DLD1 (cell line): ENCODE measurements around the gene SPAG5.

ENCODE experiments used
- in situ Hi-C: cut with HindIII; loops from 2 replicates; pipeline ENCODE4 v1.10.0; 2017; ENCODE audit warnings: low sequenced_read_pairs

Gene SPAG5

DNA sequence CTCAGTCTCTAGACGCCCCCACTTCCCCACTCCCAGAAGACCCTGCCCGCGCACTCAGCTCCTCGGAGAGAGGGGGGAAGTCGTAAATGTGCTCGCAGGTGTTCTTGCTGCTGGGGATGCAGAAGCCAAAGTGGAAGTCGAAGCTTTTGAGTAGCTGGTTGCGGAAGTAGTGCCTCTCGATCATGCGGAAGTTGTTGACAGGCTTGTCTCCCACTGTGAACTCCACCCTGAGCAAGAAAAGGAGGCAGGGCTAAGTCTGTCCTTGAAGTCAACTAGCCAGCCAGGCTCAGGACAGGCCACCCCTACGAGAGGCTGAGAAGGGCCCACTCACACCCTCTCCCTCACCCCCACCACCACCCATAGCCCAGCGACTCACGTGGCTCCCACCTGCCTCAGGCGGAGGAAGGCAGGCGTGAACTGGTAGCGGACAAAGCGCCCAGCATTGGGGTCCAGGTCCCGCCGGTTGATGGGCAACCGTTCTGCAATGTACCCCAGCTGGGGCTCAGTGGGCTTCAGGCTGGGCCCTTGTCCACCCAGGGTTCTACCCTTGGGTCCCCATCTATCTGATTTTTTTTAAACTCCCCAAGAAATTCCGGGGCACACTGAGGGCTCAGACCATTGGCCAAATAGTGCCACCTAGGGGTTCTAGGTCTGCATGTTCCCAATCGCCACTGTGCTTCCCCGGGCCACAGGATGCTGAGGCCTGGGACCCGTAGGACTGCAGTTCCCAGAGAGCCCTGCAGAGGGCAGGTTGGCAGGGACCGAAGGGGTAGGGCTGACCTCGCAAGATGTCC lies 51.0 kb downstream of the SPAG5 start:
- in situ Hi-C loops = loop anchor here (5.0 kb wide), 2 partner anchors 44 to 51 kb away; no protein-coding TSS in a partner anchor

DNA sequence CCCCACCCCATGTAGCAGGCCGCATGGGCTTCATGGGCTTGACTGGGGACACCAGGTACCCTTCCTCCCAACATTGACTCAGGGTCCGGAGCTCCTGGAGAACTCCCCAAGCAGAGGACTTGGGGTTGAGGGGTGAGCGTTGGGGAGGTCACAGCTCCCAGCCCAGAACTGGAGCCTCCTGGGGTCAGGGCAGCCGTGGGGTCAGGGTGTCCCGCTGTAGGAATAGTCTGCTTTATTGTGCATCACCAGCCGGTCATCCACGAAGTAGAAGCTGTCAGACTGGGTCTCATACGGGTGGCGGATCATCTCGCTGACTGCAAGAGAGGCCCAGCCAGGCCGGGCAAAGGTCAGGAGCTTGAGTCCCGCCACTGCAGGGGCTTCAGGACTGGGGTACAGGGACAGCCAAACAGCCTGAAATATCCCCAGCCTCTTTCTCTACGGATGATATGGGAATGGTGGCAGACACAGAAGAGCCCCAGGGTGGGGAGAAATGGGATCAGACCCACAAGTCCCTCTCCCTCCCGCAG lies 51.7 kb downstream of the SPAG5 start:
- in situ Hi-C loops = loop anchor here (5.0 kb wide), 2 partner anchors 45 to 50 kb away; no protein-coding TSS in a partner anchor

DNA sequence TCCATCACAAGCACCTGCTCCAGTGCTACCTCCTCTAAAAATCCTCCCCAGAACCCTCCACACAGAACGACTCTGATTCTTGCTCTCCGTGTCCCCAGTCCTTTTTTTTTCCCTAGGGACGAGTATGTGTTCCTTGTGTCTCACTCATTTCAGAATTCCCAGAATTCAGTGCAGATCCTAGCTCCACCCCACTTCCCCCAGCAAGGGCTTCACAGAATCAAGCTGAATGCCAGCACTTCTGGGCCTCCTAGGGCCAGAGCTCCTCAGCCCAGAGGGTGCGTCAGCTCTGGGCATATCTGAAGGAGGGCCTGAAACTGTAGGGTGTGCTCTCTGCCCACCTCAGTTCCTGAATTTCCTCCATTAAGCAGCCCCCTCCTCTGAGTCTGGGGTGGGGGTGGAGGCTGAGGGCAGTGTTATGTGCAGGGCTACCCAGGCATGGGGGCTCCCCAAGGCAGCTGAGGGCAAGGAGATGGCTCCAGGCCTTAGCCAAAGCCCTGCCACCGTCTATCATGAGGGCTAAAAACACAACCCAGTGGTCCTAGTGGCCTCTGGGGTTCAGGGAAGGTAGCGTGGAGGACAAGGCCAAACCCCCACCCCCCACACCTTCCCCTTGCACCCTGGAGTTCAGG lies 52.9 kb downstream of the SPAG5 start:
- in situ Hi-C loops = loop anchor here (5.0 kb wide), 2 partner anchors 46 to 49 kb away; no protein-coding TSS in a partner anchor

DNA sequence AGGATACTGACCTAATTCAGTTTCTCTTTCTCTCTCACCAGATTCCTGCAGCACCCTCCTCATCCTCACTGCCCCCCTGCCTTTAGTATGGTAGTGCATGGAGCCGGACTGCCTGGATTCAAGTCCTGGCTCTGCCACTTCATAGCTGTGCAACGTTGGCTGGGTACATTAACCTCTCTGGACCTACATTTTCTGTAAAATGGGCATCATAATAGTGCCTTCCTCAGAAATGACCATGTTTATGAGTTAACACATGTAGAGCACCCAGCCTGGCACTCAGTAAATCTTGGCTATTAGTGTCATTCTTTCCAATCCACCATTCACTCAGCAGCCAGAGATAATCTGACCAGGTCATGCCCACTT lies 53.7 kb downstream of the SPAG5 start:
- in situ Hi-C loops = loop anchor here (5.0 kb wide), 2 partner anchors 47 to 48 kb away; no protein-coding TSS in a partner anchor

DNA sequence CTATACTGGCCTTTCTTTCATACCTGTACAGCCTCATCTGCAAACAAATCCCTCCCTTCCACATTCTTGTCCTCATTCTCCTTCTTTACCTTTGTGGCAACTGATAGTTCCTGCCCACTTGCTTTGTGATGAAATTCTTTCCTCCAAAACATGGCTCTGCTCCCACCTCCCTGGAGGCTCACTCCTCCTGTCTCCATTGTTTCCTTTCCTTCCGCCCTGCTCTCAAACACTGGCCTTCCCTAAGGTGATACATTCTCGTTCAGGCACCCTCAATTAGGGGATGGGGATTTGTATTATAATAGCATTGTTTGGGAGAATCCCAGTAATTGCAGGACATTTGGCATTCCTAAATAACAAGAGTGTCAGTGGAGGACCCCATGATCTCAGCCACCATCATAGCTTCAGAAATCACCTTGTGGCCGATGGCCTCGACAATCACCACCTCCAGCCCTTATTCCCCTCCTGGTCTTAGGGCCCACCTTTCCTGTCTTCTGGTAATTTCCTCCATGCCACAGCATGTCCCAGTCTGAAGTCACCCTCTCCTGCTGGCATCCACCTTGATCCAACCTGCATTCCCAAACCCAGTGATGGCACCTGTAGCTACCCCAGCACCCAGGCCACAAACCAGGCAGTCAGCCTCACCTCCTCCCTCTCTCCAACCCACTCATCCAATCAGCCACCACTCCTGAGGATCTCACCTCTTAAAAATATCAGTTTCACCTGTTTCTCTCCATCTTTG lies 54.3 kb downstream of the SPAG5 start:
- in situ Hi-C loops = loop anchor here (5.0 kb wide), 2 partner anchors 47 to 48 kb away; no protein-coding TSS in a partner anchor

DNA sequence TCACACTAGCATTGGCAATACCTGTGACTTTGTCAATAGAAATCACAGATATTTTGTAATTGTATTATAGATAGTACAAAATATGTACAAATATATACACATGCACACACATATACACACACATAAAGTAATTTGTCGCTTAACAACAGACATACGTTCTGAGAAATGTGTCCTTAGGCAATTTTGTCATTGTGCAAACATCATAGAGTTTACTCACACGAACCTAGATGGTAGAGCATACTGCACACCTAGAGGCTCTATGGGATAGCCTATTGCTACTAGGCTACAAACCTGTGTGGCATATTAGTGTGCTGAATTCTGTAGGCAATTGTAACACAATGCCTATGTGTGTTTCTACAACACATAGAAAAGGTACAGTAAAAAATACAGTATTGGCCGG lies 57.4 kb downstream of the SPAG5 start:
- in situ Hi-C loops = no loop called here

DNA sequence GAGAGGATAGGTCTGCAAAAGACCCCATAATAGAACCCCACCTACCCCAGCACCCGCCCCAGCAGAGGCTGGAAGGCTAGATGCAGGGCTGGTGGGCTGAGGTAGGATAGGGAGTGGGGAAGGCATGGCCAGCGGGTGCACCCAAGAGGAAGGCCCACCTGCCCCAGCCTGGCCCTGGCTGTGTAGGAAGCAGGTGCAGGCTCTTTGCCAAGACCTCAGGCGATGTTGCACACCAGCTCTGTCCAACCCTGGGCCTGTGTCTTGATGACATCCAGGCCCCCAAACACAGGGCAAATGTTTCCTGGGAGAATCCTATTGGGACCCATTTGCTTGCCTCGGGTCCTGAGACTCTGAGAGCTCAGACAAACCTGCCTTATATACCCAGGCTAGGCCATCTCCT lies 58.6 kb downstream of the SPAG5 start:
- in situ Hi-C loops = no loop called here

DNA sequence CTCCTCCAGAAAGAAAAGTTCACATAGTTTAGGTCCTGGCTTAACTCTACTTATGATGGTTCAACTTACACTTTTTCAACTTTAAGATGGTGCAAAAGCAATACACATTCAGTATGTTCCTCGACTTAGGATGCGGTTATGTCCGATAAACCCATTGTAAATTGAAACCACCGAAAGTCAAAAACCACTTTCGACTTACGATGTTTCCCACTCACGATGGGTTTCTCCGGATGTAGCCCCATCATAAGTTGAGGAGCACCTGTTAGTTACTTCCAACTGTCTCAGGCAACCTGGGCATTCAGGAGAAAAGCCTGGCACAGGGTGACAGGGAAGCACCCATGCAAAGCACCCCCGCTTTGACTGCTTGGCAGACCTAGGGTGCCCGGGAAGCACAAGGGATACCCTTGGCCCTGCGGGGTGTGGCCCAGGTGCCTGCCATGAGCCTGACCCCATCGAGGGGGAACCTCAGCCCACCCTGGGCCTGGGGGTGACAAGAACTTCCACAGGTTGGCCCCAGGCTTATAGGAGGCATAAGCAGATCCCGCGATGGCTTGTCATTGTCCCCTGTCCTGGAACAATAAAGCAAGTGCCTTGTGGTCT lies 60.4 kb downstream of the SPAG5 start:
- in situ Hi-C loops = no loop called here

DNA sequence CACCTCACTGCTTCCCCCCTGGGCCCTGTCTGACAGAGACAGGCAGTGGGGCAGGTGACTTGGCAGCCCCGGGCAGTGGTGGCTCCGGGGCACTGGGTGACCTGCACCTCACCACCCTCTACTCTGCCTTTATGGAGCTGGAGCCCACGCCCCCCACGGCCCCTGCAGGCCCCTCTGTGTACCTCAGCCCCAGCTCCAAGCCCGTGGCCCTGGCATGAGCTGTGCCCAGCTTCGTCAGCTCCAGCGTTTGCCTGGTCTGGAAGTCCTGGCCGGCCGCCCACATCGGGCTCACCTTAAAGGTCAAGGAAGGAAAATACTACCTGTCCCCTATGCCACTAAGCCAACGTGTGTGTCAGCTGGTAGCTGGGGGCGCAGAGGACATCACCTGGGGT lies 61.6 kb downstream of the SPAG5 start:
- in situ Hi-C loops = no loop called here

DNA sequence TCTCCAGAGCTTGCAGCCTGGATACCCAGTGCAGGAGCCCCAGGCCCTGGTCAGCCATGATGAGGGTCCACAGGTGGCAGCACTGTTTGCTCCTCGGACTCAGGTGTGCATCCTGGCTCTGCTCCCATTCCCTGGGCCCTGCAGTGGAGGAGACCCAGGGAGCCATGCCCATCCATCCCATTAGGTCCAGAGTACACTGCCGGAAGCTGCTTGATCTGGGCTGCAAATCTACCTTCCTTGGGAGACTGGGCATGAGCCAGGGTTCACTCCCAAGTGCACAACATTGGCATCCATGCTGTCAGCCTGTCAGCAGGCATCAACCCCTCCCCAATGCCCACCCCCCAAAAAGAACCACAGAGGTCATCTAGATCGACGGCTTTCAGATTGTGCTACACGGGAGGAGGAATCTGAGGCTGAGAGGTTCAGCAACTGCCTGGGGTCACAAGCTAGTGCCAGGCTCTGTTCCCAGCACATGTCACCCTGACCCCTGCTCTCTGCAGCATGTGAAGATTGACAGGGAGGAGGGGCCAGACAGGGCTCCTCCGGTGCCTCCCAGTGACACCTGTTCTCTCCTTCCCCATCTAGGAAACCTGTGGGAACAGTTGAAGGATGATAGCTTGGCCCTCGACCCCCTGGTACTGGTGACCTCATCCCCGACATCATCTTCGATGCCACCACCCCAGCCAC lies 62.1 kb downstream of the SPAG5 start:
- in situ Hi-C loops = no loop called here

DNA sequence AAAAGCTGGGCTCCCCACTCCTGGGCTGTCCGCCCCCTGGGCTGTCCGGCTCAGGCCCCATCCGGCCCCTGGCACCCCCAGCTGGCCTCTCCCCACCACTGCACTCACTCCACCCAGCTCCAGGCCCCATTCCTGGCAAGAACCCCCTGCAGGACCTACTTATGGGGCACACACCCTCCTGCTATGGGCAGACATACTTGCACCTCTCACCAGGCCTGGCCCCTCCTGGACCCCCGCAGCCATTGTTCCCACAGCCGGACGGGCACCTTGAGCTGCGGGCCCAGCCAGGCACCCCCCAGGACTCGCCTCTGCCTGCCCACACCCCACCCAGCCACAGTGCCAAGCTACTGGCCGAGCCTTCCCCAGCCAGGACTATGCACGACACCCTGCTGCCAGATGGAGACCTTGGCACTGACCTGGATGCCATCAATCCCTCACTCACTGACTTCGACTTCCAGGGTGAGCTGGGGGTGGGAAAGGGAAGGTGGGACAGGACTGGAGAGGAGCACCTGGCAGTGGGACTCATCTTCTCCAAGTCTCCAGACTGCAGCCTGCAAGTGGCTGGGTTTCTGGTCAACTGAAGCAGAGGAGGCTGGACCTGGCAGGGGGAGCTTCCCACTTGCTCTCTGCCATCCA lies 64.0 kb downstream of the SPAG5 start:
- in situ Hi-C loops = no loop called here

DNA sequence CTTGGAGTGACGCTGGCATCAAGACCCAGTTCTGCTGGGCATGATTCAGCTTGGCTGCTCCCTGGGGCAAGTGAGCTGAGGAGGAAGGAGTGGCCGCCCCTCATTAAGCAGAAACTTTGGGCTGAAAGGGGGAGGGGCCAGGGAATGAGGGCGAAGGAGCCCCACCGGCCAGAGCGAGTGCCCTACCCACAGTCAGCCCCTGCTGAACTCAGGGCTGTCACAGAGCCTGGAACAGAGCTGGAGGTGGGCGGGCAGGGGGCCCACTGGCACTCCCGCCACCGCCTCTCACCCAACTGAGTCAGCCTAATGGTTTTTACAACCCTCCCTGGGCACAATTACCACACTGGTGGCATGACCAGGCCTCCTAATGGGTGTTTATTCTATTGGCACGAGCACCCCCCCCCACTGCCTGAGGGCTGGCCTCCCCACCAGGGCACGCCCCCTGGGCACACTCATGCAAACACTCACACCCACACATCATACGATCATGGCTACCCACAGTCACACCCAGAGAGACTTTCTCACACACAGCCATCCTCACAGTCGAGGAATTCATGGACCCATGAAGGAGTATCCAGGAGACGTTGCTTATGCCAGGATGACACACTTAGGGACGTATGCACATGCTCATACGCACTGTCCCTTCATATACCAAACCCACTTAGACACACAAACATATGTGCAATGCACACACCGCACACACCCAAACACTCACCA lies 65.6 kb downstream of the SPAG5 start:
- in situ Hi-C loops = no loop called here

DNA sequence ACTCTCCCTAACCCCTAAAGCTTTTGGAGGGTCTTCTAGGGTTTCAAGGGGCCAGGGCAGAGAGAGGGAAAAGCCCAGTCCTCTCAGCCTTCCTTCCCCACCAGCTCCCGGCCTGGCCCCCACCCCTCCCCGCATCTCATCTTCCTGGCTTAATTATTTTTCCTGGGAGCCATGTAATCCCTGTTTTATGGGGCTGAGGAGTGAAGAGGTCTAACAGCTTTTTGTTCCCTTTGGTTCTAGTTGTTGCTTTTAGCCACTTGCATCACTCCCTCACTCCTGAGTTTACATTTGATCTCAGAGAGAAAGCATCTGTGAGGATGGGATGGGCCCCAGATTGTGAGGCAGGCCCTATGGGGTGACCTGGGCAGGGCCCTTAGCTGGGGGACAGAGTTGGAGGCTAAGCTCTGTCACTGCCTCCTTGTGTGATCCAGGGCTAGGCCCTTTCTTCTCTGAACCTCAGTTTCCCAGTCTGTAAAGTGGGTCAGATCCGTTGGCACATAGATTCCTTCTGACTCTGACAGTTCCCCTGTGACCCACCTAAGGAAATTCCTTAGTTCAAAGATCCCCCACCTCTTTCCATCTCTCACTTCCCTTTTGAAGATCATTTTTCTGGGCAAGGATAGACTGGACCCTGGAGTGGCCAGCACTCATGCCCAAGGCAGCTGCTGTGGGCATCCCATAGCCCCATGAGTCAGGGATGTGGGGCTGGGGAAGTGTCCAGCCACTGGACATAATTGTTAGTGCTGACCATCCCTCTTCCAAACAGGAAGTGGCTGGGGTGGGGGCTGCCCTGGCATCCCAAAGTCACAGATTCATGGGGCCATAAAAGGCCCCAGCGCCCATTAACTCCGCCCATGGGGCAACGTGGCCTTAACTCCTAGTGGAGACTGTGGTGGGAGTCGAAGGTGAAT lies 66.5 kb downstream of the SPAG5 start:
- in situ Hi-C loops = no loop called here

DNA sequence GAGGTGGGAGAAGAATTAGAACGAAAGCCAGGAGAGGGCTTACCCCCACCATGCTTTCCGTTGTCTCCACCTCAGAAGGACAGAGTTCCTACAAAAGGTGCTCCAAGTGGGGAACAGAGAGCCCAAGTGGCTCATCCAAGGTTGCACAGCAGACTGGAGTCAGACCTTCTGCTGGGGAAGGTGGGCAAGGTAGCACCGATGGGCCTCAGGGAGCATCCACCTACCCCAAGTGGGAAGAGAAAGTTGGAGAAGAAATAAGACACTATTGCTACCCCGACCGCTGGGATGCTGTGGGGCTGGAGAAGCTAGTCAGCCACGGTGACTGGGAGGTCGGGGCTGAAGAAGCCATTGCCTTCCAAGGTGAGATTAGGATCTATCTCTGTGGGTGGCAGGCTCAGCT lies 67.9 kb downstream of the SPAG5 start:
- in situ Hi-C loops = no loop called here

DNA sequence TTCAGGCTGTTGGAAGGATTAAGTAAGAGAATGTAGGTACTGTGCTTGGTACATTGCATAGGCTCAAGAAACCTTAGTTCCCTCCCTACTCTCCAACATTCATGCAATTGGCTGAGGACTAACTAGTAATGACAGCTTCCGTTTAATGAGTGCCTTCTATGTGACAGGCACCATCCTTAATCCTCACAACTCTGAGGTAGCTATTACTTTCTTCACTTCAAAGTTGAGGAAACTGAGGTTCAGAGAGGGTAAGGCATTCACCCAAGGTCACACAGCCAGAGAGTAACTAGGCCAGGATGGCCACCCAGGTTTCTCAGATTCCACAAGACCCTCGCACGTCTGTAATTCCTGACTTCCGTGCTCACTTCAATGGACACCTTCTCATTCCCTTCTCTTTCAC lies 68.6 kb downstream of the SPAG5 start:
- in situ Hi-C loops = no loop called here

DNA sequence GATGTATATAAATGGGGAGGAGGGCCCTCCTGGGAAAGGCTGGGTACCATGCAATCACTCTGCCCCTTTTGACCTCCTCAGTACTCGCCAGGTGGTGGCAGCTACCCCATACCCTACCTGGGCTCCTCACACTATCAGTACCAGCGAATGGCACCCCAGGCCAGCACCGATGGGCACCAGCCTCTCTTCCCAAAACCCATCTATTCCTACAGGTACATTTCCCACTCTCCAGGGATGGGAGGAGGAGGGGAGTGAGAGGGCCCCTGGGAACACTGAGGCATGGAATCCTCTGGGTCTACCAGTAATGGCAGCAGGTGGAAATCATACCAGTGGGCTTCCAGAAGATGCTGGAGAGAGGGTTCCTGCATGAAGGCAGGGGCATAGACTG lies 69.8 kb downstream of the SPAG5 start:
- in situ Hi-C loops = no loop called here

DNA sequence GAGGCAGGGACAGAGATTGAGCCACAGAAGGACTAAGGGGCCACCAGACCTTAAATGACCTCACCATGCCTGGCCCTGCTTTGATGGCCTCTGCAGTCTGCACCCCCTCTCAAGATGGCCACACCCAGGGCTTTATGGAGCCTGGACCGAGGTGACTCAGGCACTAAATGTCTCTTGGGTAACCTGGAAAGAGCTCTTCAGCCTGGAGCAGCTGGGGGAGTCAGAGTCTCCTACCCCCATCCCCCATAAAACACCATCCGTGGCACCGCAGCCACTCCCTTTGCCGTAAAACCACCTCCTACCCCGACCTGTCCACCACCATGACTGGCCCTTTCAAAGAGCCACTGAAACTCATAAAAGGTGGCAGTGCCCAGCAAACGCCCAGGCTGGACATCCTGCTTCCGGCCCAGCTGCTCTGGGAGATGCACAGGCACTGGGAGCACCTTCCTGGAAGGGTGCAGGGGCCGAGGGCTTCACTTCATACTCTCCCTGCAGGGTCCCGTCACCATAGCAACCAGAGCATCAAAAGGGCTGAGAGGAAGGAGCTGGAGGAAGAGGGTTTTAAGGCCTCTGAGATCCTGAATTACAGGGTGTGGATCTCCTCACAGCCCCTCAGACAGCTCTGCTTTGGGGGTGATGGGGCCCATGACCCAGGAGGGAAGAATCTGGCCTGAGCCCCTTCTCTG lies 70.4 kb downstream of the SPAG5 start:
- in situ Hi-C loops = no loop called here

DNA sequence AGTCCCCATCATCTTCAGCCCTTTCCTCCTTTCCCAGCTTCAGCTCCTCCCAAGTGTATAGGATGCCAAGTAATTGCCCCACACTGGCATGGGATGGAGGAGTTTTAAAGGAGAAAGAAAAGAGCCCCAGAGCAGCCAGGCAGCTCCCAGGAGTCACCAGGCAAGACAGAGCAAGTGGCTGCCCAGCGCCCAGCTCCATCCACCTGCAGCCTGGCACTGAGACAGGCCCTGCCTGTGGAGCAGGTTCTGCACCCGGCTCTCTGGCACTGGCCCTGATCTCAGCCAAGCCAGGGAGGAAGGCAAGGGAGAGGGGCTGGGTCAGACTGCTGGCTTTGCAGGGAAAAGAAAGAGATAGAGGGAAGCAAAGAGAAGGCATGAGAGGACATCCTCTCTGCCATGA lies 71.0 kb downstream of the SPAG5 start:
- in situ Hi-C loops = no loop called here
